ENCODE data around the gene NSFL1C.
"Not testable (repeated sequence)": the region's sequence is repeated elsewhere in the genome, so short reads cannot be mapped to it uniquely, and the experiment has no call there.

NSFL1C gene

GRCh38 chr20:1423625-1424106, 43.0 kb downstream of the NSFL1C start:
- DNase-seq (ENCODE audit: low spot score) = peak; percentile 73

- DNase-seq (ENCODE audit: low spot score) = no peak
These were observed 43.4 kb downstream of the NSFL1C start for GRCh38 chr20:1423206-1423605.

GRCh38 chr20:1422753-1423152, 43.9 kb downstream of the NSFL1C start:
- DNase-seq (ENCODE audit: low spot score) = no peak

GRCh38 chr20:1420066-1420465, 46.6 kb downstream of the NSFL1C start:
- no peak for DNase-seq (ENCODE audit: low spot score)

- DNase-seq (ENCODE audit: low spot score) = no peak
These were observed 48.3 kb downstream of the NSFL1C start for GRCh38 chr20:1418350-1418749.

GRCh38 chr20:1417790-1418189, 48.9 kb downstream of the NSFL1C start:
- DNase-seq (ENCODE audit: low spot score) = no peak

GRCh38 chr20:1417273-1417672, 49.4 kb downstream of the NSFL1C start:
- no peak for DNase-seq (ENCODE audit: low spot score)

- DNase-seq (ENCODE audit: low spot score) = no peak
These were observed 50.8 kb downstream of the NSFL1C start for GRCh38 chr20:1415667-1416468.

- no peak for DNase-seq (ENCODE audit: low spot score)
These were observed 51.7 kb downstream of the NSFL1C start for GRCh38 chr20:1414982-1415381.

- no peak for DNase-seq (ENCODE audit: low spot score)
These were observed 60.8 kb downstream of the NSFL1C start for GRCh38 chr20:1405801-1406200.

GRCh38 chr20:1403624-1404023, 63.0 kb downstream of the NSFL1C start:
- no peak for DNase-seq (ENCODE audit: low spot score)

- no peak for DNase-seq (ENCODE audit: low spot score)
These were observed 64.5 kb downstream of the NSFL1C start for GRCh38 chr20:1402149-1402548.

GRCh38 chr20:1401451-1401907, 65.2 kb downstream of the NSFL1C start:
- no peak for DNase-seq (ENCODE audit: low spot score)

GRCh38 chr20:1399678-1400366, 66.8 kb downstream of the NSFL1C start:
- not testable (repeated sequence) for DNase-seq (ENCODE audit: low spot score)

GRCh38 chr20:1398185-1398584, 68.5 kb downstream of the NSFL1C start:
- DNase-seq (ENCODE audit: low spot score) = not testable (repeated sequence)

- DNase-seq (ENCODE audit: low spot score) = no peak
These were observed 68.9 kb downstream of the NSFL1C start for GRCh38 chr20:1397710-1398109.

- no peak for DNase-seq (ENCODE audit: low spot score)
These were observed 69.9 kb downstream of the NSFL1C start for GRCh38 chr20:1396702-1397101.

GRCh38 chr20:1396264-1396663, 70.4 kb downstream of the NSFL1C start:
- no peak for DNase-seq (ENCODE audit: low spot score)

GRCh38 chr20:1394686-1395085, 72.0 kb downstream of the NSFL1C start:
- no peak for DNase-seq (ENCODE audit: low spot score)

GRCh38 chr20:1393507-1393882, 73.2 kb downstream of the NSFL1C start:
- DNase-seq (ENCODE audit: low spot score) = no peak

- DNase-seq (ENCODE audit: low spot score) = peak; percentile 91
These were observed 73.7 kb downstream of the NSFL1C start, which contains the start of gene FKBP1A for GRCh38 chr20:1392693-1393506. FKBP1A (minus strand) TSS chr20:1393054; CDS start chr20:1392998, 56 bp downstream.

GRCh38 chr20:1392443-1392692, 74.3 kb downstream of the NSFL1C start:
- no peak for DNase-seq (ENCODE audit: low spot score)

All from ecto neural progenitor cell (in vitro differentiated cells).